H1 (cell line): ENCODE measurements around the gene TMUB1.

Source experiments
- BRCA1 ChIP-seq: IDR thresholded peaks from 2 replicates; pipeline ENCODE4 v1.6.1; 2012; ENCODE audit warnings: low read depth, low read length, improper control_type of control experiment
- EP300 ChIP-seq, 2 experiments: IDR thresholded peaks; 1 replicate in 1 of 2; 2 replicates in 1 of 2; pipeline ENCODE4 v1.6.1; 2011 to 2012; ENCODE audit warnings: low read depth in 2 of 2, low read length in 2 of 2, mild to moderate bottlenecking in 2 of 2, borderline replicate concordance in 1 of 2, inconsistent platforms in 1 of 2, moderate library complexity in 1 of 2
- EZH2 ChIP-seq: fragments of 200-600 bp; sonication (generic); IDR thresholded peaks from 2 replicates; pipeline ENCODE4 v1.7.1; 2012; ENCODE audit warnings: low read depth, mild to moderate bottlenecking, moderate library complexity, low read length, inconsistent platforms; ENCODE audit not compliant: severe bottlenecking
- FOSL1 ChIP-seq: IDR thresholded peaks from 2 replicates; pipeline ENCODE4 v1.6.1; 2011; ENCODE audit warnings: mild to moderate bottlenecking, low read depth, low read length, moderate library complexity; ENCODE audit not compliant: insufficient read depth
- POLR2A ChIP-seq, 2 experiments: IDR thresholded peaks; 1 replicate in 1 of 2; 2 replicates in 1 of 2; pipeline ENCODE4 v1.6.1; 2011; ENCODE audit warnings: low read depth in 2 of 2, low read length in 2 of 2, mild to moderate bottlenecking in 2 of 2; ENCODE audit errors: control extremely low read depth in 1 of 2
- POLR2AphosphoS5 ChIP-seq: IDR thresholded peaks from 2 replicates; pipeline ENCODE4 v1.6.1; 2011; ENCODE audit warnings: low read depth, low read length
- RAD21 ChIP-seq, 2 experiments: IDR thresholded peaks in 1 of 2; conservative IDR thresholded peaks in 1 of 2; 2 replicates each; pipeline ENCODE4 v1.6.1; 2011; ENCODE audit warnings: low read depth in 2 of 2, low read length in 2 of 2, improper control_type of control experiment in 1 of 2, inconsistent platforms in 1 of 2, mild to moderate bottlenecking in 1 of 2, moderate library complexity in 1 of 2
- SIX5 ChIP-seq: IDR thresholded peaks from 2 replicates; pipeline ENCODE4 v1.6.1; 2011; ENCODE audit warnings: mild to moderate bottlenecking, low read depth, low read length
- SP1 ChIP-seq: IDR thresholded peaks from 2 replicates; pipeline ENCODE4 v1.6.1; 2011; ENCODE audit warnings: low read depth, low read length
- TF ChIP-seq, protein P1 (sequence below), 3 experiments: IDR thresholded peaks; 1 replicate in 2 of 3; 2 replicates in 1 of 3; pipeline versions ENCODE4 v1.5.1 to v1.6.1; 2011; ENCODE audit warnings: low read length in 3 of 3, mild to moderate bottlenecking in 3 of 3, inconsistent platforms in 2 of 3, low read depth in 1 of 3, moderate library complexity in 1 of 3; ENCODE audit not compliant: insufficient read depth in 1 of 3; ENCODE audit errors: control extremely low read depth in 1 of 3
- TF ChIP-seq, protein P2 (sequence below): IDR thresholded peaks from 2 replicates; pipeline ENCODE4 v1.6.1; 2011; ENCODE audit warnings: low read depth, mild to moderate bottlenecking, low read length; ENCODE audit not compliant: insufficient read depth

GRCh38 chr7:151068069-151068773 lies 15.1 kb downstream of the TMUB1 start:
- TF ChIP-seq POLR2A (IDR thresholded peaks at IDR 0.05; ENCODE audit: control extremely low read depth in 1 of 2, low read depth in 2 of 2, low read length in 2 of 2) (no peak), BRCA1 (no peak), EP300 (IDR thresholded peaks at IDR 0.05; ENCODE audit: borderline replicate concordance in 1 of 2, low read depth in 2 of 2, low read length in 2 of 2) (no peak), RAD21 (IDR thresholded peaks at IDR 0.05 in 1 of 2, conservative IDR thresholded peaks at IDR 0.05 in 1 of 2; ENCODE audit: low read depth in 2 of 2, low read length in 2 of 2) (no peak), FOSL1 (no peak), SIX5 (no peak), EZH2 (no peak), SP1 (peak; percentile 14; the same call in 1 of the 2 replicates), POLR2AphosphoS5 (no peak)
- TF ChIP-seq, protein P1, sequence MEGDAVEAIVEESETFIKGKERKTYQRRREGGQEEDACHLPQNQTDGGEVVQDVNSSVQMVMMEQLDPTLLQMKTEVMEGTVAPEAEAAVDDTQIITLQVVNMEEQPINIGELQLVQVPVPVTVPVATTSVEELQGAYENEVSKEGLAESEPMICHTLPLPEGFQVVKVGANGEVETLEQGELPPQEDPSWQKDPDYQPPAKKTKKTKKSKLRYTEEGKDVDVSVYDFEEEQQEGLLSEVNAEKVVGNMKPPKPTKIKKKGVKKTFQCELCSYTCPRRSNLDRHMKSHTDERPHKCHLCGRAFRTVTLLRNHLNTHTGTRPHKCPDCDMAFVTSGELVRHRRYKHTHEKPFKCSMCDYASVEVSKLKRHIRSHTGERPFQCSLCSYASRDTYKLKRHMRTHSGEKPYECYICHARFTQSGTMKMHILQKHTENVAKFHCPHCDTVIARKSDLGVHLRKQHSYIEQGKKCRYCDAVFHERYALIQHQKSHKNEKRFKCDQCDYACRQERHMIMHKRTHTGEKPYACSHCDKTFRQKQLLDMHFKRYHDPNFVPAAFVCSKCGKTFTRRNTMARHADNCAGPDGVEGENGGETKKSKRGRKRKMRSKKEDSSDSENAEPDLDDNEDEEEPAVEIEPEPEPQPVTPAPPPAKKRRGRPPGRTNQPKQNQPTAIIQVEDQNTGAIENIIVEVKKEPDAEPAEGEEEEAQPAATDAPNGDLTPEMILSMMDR (IDR thresholded peaks at IDR 0.05; ENCODE audit: control extremely low read depth in 1 of 3, insufficient read depth in 1 of 3, low read depth in 1 of 3, low read length in 3 of 3) = no peak
- TF ChIP-seq, protein P2, sequence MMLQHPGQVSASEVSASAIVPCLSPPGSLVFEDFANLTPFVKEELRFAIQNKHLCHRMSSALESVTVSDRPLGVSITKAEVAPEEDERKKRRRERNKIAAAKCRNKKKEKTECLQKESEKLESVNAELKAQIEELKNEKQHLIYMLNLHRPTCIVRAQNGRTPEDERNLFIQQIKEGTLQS = no peak
